Stomach smooth muscle (tissue), 2 donors: ENCODE results near the gene LGI1.

ENCODE experiments used
- H3K27ac ChIP-seq: one replicate; pipeline ENCODE4 v1.7.0; 2013; ENCODE audit warnings: mild to moderate bottlenecking, low read length, inconsistent platforms
- H3K27me3 ChIP-seq, 2 donors: one replicate each; pipeline ENCODE4 v1.7.0; 2013; ENCODE audit warnings: low read length in 2 of 2; ENCODE audit not compliant: insufficient read depth in 2 of 2, control insufficient read depth in 1 of 2
- H3K36me3 ChIP-seq, 2 donors: one replicate each; pipeline ENCODE4 v1.7.0; 2013; ENCODE audit warnings: low read length in 2 of 2; ENCODE audit not compliant: control insufficient read depth in 2 of 2, insufficient read depth in 2 of 2
- H3K4me1 ChIP-seq: one replicate; pipeline ENCODE4 v1.7.0; 2013; ENCODE audit warnings: low read length; ENCODE audit not compliant: control insufficient read depth, insufficient read depth
- H3K4me3 ChIP-seq, 2 donors: one replicate each; pipeline ENCODE4 v1.7.0; 2013; ENCODE audit warnings: low read length in 2 of 2
- H3K9ac ChIP-seq, 2 donors: one replicate each; pipeline ENCODE4 v1.7.0; 2013; ENCODE audit warnings: low read length in 2 of 2, mild to moderate bottlenecking in 1 of 2
- H3K9me3 ChIP-seq, 2 donors: one replicate each; pipeline ENCODE4 v1.7.0; 2013; ENCODE audit warnings: low read length in 2 of 2; ENCODE audit not compliant: control insufficient read depth in 2 of 2
- donor health status: healthy.
- donor health status: Pancreatic carcinoma.

Gene LGI1

DNA sequence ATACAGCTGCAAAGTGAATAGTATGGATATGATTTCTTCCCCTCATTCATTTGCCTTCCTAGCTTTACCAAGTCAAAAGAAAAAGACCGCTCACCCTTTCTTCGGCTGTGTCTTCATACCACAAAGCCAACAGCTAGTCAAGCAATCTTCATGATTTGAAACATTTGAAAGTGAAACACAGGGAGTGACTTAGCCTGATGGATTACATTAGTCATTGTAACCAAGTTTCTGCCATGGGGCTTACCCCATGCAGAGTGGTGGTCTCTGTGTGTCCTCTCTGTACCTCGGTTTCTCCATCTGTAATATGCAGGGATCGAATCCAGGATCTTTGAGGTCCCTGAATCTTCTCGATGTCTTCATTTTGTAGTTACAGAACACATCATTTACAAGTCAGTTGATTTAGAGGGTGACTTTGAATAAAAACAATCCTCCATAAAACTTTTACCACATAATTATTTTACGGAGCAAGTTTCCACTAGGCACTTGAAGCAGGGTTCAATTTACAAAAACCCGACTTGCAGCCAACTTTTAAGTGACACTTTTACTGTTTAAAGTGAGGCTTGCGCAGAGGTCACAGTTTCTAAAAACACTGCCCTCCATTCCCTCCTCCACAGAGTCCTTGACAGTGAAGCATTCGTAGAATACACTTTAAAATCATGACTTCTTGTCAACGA, 2.2 kb upstream of the LGI1 start:
- Histone ChIP-seq H3K36me3 (no peaks in the 10 kb centered on the region), H3K4me3 (no peak overlapping the region), H3K27ac (no peak overlapping the region), H3K27me3 (peaks cover 0 to 4% of the 10 kb centered on the region in 2 donors), H3K9me3 (no peaks in the 10 kb centered on the region), H3K9ac (no peak overlapping the region), H3K4me1 (peaks cover 18% of the 10 kb centered on the region)

GRCh38 chr10:93756118-93756517, 1.6 kb upstream of the LGI1 start:
- Histone ChIP-seq H3K9me3 (no peaks in the 10 kb centered on the region), H3K9ac (no peak overlapping the region), H3K27me3 (peaks cover 0 to 4% of the 10 kb centered on the region in 2 donors), H3K27ac (no peak overlapping the region), H3K4me1 (peaks cover 17% of the 10 kb centered on the region), H3K36me3 (no peaks in the 10 kb centered on the region), H3K4me3 (no peak overlapping the region)

DNA sequence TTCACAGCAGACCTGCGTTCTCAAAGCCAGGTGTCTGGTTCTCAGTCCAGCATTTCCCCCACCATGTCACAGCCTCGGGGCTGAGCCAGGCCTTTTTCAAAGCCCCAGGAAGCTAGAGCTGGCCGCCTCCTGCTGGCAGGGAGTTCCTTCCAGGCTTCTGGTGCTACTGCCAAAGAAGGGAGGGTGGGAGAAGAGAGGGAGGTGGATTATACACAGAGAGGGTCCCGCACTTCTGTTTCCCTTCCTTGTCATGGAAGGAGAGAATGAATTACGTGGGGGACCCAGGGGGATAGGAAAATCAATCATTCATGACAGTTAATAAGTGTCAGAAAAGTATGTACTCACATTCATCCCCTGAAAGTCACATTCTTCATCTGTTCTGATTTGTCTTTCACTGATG, 600 bp upstream of the LGI1 start:
- no peak overlapping the region for H3K4me3 ChIP-seq
- no peak overlapping the region for H3K9ac ChIP-seq
- no peaks in the 10 kb centered on the region for H3K36me3 ChIP-seq
- peaks cover 0 to 4% of the 10 kb centered on the region in 2 donors for H3K27me3 ChIP-seq
- H3K9me3 ChIP-seq = no peaks in the 10 kb centered on the region
- H3K4me1 ChIP-seq = peaks cover 10% of the 10 kb centered on the region
- H3K27ac ChIP-seq = no peak overlapping the region

DNA sequence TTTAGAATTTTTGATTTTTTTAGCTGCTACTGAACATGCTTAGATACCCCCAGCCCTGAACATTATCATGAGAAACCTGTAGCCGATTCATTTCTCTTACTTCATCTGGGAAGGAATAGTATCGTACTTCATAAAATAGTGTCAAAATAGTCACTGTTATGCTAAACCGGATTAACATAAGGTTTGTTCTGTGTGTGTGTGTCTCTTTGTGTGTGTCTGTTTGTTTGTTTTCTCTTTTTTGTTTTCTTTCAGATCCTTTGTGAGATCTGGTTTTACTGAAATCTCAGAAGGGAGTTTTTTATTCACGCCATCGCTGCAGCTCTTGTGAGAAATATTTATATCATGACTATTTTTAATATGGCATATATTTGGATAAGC, 761 bp downstream of the LGI1 start:
- H3K27me3 ChIP-seq = peaks cover 0 to 4% of the 10 kb centered on the region in 2 donors
- H3K9ac ChIP-seq = no peak overlapping the region
- no peak overlapping the region for H3K27ac ChIP-seq
- no peaks in the 10 kb centered on the region for H3K9me3 ChIP-seq
- peaks cover 8% of the 10 kb centered on the region for H3K4me1 ChIP-seq
- no peak overlapping the region for H3K4me3 ChIP-seq
- H3K36me3 ChIP-seq = no peaks in the 10 kb centered on the region

DNA sequence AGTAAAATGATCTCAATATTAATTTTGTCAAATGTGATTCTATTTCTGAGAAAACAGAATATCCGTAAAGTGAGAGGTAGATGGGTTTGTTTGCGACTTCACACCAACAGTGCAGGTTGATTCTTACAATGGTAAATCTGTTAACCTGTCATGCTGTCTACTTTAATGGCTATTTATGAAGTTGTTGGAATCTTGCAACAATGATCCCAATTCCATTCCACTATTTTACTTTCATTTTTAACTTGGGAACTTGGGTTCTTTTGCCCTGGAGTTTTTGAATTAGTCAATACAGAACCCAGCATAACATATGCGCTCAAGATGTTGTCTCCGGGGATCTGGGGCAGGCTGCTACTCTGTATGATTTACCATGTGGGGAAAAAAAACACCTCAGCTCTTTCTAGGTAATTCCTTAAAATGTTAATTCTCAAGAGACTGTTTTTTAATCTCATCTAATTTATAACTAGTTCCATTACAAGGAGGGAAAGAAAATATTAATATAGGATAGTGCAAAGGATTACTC, 1.2 kb downstream of the LGI1 start:
- Histone ChIP-seq H3K4me3 (no peak overlapping the region), H3K27me3 (peaks cover 0 to 4% of the 10 kb centered on the region in 2 donors), H3K36me3 (no peaks in the 10 kb centered on the region), H3K27ac (no peak overlapping the region), H3K4me1 (peaks cover 4% of the 10 kb centered on the region), H3K9ac (no peak overlapping the region), H3K9me3 (no peaks in the 10 kb centered on the region)

DNA sequence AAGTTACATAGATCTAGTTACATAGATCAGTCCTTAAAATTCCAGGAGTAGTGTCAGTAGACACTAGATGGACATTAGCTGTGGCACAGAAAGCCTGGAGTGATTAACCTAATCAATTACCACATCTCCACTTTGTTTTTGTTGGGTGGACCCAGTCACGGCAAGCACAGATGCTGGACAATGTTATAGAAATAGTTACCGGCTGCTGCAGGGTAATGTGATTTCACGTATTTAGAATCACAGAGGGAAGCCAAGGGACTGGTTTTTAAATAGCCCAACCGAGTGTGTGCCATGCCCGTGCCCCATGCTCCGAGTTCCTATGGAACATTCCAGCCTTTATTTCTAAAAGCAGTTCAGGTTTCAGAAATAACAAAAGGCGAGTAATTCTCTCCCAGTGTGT, 2.8 kb downstream of the LGI1 start:
- Histone ChIP-seq H3K4me3 (no peak overlapping the region), H3K36me3 (no peaks in the 10 kb centered on the region), H3K9me3 (no peaks in the 10 kb centered on the region), H3K9ac (no peak overlapping the region), H3K27me3 (peaks cover 0 to 4% of the 10 kb centered on the region in 2 donors), H3K4me1 (peaks cover 3% of the 10 kb centered on the region), H3K27ac (no peak overlapping the region)

DNA sequence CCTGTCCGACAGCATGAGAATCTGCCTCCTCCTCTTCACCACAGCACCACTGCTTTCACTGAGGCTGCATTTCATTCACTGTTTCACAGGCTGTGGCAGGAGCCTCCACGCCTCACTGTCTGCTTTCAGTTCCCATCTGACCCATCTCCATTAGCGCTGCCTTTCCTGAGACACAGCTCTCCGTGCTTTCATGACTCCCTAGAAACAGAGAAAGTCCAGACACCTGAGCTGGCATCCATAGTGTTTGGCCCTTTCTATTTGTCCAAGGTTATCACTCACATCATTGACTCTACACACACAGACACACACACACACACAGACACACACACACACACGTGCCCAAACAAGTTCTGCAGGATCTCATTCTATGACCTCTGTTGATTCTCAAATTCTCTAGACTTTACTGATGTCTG, 5.2 kb downstream of the LGI1 start:
- no peaks in the 10 kb centered on the region for H3K9me3 ChIP-seq
- no peaks in the 10 kb centered on the region for H3K36me3 ChIP-seq
- peaks cover 0 to 4% of the 10 kb centered on the region in 2 donors for H3K27me3 ChIP-seq
- no peak overlapping the region for H3K4me3 ChIP-seq
- no peak overlapping the region for H3K27ac ChIP-seq
- H3K4me1 ChIP-seq = peaks cover 1% of the 10 kb centered on the region
- H3K9ac ChIP-seq = no peak overlapping the region

DNA sequence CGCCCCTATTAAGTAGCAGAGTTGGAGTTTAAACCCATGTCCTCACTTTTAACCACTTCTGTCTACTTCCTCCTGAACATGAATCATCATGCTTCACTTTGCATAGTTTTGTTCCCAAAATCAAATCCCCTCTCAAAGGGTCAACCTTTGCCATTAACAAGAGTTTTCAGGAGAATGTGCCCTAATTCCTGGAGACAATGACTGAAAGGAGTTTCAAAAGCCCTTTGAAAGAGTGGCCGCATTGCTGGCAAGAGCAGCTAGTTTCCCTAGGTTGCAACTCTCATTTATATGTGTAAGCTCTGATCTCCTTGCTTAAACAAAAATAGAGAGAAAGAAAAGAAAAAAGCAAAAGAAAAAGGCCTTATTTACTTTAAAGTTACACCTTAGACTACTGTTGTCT, 9.2 kb downstream of the LGI1 start:
- H3K36me3 ChIP-seq = no peaks in the 10 kb centered on the region
- no peak overlapping the region for H3K9ac ChIP-seq
- no peaks in the 10 kb centered on the region for H3K27me3 ChIP-seq
- H3K4me3 ChIP-seq = no peak overlapping the region
- H3K4me1 ChIP-seq = no peaks in the 10 kb centered on the region
- H3K27ac ChIP-seq = no peak overlapping the region
- no peaks in the 10 kb centered on the region for H3K9me3 ChIP-seq

DNA sequence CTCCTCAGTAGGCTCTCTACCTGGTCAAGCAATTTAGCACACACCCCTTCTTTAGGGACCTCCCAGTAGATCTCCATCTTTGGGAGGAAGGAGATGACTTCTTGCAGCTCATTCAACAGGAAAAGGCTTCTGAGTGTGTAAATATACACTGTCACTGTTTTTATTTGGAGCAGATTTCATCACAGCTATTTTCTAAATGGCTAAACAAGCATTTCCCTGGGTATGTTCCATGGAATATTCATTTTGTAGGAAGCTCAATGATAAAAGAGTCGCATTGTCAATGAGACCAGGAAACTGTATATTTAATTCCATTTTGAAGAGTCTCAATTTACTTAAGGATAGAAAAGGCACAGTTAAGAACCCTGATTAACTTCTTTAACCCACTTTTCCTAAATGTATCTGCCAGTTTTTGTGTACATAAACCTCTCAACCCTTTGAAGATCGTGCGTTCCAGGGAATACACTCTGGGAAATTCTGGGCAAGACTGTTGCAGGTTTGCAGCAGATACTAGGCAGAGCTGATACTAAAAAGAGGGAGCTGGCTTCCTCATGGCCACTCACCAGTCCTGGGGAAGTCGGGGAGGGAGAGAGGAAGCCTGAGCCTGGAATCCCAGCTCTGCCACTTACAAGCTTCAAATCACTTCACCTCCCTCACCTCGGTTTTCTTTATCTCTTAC, 10.1 kb downstream of the LGI1 start:
- no peaks in the 10 kb centered on the region for H3K4me1 ChIP-seq
- no peak overlapping the region for H3K9ac ChIP-seq
- no peak overlapping the region for H3K4me3 ChIP-seq
- H3K36me3 ChIP-seq = no peaks in the 10 kb centered on the region
- H3K9me3 ChIP-seq = no peaks in the 10 kb centered on the region
- no peaks in the 10 kb centered on the region for H3K27me3 ChIP-seq
- no peak overlapping the region for H3K27ac ChIP-seq

- Histone ChIP-seq H3K36me3 (no peaks in the 10 kb centered on the region), H3K9me3 (no peaks in the 10 kb centered on the region), H3K27ac (no peak overlapping the region), H3K9ac (no peak overlapping the region), H3K4me3 (no peak overlapping the region), H3K4me1 (no peaks in the 10 kb centered on the region), H3K27me3 (no peaks in the 10 kb centered on the region)
These were observed 11.2 kb downstream of the LGI1 start for GRCh38 chr10:93768892-93769291.

DNA sequence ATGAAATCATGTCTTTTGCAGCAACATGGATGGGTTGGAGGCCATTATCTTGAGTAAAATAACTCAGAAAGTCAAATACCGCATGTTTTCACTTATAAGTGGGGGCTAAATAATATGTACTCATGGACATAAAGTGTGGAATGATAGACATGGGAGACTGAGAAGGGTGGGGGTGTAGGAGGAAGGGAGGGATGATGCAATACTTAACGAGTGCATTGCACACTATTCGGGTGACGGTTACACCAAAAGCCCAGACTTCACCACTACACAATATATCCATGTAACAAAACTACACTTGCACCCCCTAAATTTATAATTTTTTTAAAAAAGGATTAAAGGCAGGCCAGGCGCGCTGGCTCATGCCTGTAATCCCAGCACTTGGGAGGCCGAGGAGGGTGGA, 13.6 kb downstream of the LGI1 start:
- no peak overlapping the region for H3K4me3 ChIP-seq
- H3K27me3 ChIP-seq = no peaks in the 10 kb centered on the region
- H3K36me3 ChIP-seq = no peaks in the 10 kb centered on the region
- no peak overlapping the region for H3K27ac ChIP-seq
- no peak overlapping the region for H3K9ac ChIP-seq
- no peaks in the 10 kb centered on the region for H3K4me1 ChIP-seq
- H3K9me3 ChIP-seq = no peaks in the 10 kb centered on the region
